Activated CD8-positive, alpha-beta memory T cell treated with anti-CD3 and anti-CD28 coated beads for 24 hours (primary cell): ENCODE measurements around the gene HES2.
"Not testable (repeated sequence)": the region's sequence is repeated elsewhere in the genome, so short reads cannot be mapped to it uniquely, and the experiment has no call there.

Source experiments
- DNase-seq: peaks from one replicate; pipeline ENCODE4 v3.0.0-alpha.2; 2020

Gene HES2

DNA sequence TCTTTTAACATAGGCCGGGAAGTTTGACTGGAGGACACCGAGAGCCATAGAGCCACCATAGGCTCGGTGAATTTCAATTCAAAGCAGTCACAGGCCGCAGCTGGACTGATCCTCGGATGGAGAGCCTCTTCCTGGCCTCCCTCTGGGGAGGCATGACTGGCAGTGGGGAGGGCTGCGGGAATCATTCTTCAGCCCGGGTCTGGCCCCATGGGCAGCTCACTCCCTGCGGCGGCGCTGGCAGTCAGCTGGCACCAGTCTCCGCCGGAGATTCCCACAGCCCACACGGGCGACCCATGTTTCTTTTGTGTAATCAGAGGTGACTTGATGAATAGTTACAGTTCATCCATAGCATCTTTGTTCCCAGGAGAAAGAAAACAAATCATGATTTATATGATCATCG is 15.4 kb upstream of the HES2 start:
- DNase-seq, result no peak

GRCh38 chr1:6434186-6434585 is 14.5 kb upstream of the HES2 start:
- no peak for DNase-seq

GRCh38 chr1:6431645-6432579 is 12.2 kb upstream of the HES2 start:
- not testable (repeated sequence) for DNase-seq

GRCh38 chr1:6429660-6430411 is 10.1 kb upstream of the HES2 start:
- DNase-seq, result not testable (repeated sequence)

GRCh38 chr1:6428453-6428852 is 8.7 kb upstream of the HES2 start:
- not testable (repeated sequence) for DNase-seq

- no peak for DNase-seq
These were observed 8.0 kb upstream of the HES2 start for GRCh38 chr1:6427441-6428390.

- DNase-seq, result no peak
These were observed 7.2 kb upstream of the HES2 start for GRCh38 chr1:6426972-6427350.

DNA sequence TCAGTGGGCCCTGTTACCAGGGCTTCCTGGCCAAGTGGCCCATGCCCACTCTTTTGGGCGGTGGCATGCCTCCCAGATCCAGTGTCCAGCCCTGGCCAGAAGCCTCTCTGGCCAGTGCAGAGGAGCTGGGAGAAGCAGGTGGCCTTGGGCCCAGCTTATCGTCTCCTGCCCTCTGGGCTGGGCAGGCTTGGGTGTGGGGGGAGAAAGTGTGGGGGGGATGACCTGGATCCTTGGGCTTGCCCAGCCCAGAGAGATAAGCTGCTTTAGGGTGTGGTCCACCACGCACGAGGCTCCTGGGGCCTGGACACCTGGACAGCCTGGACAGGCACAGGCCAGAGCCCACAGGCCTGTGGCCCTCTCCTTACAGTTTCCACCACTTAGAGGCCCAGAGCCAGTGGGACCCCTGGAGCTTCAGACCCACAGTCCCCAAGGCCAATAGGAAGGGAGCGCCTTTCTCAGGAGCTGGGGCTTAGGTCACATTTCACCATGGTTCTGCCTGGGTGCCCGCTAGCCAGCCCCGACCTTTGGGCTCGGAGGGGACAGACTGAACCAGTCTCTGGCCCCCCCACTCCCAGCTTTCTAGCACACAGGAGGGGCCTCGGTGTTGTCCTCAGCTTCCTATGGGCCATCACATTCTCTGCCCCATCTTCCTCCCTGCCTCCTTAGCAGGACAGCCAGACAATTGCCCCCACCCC is 6.7 kb upstream of the HES2 start:
- no peak for DNase-seq

- DNase-seq, result no peak
These were observed 5.9 kb upstream of the HES2 start for GRCh38 chr1:6425658-6426057.

DNA sequence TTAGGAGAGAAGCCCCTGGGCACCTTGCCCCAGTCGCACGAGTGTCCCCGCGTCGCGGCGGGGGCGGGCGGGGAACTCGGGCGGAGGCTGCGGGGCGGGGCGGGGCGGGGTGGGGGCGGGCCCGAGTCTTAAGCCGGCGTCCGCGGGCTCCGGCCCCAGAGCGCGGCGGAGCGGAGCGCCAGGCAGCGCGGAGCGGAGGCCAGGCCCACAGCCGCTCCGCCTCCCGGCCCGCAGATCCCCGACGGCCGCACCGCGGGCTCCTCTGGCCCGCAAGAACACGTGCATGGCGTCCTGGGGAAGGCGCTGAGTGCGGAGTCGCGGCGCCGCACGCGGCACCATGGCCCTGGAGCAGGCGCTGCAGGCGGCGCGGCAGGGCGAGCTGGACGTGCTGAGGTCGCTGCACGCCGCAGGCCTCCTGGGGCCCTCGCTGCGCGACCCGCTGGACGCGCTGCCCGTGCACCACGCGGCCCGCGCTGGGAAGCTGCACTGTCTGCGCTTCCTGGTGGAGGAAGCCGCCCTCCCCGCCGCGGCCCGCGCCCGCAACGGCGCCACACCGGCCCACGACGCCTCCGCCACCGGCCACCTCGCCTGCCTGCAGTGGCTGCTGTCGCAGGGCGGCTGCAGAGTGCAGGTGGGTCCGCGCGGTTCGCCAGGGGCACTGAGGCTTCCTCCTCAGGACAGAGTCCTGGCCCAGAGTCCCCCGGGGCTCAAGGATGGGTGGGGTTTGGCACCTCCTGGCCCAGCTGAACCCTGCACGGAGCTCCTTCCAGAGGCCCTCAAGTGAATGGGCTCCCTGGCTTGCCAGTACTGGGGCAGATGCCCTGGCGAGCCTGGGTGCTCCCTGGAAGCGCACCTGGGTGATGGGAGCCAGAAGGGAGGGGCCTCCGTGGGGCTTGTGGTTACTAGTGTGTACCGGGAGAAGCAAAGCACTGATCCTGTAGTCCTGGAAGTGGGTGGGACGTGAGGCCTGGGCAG is 5.2 kb upstream of the HES2 start, which contains the start of gene ESPN:
Gene ESPN (plus strand): TSS at position 158 of the 975 bp plus-strand sequence. CDS start 180 bp downstream, at position 338.
- DNase-seq, result no peak

DNA sequence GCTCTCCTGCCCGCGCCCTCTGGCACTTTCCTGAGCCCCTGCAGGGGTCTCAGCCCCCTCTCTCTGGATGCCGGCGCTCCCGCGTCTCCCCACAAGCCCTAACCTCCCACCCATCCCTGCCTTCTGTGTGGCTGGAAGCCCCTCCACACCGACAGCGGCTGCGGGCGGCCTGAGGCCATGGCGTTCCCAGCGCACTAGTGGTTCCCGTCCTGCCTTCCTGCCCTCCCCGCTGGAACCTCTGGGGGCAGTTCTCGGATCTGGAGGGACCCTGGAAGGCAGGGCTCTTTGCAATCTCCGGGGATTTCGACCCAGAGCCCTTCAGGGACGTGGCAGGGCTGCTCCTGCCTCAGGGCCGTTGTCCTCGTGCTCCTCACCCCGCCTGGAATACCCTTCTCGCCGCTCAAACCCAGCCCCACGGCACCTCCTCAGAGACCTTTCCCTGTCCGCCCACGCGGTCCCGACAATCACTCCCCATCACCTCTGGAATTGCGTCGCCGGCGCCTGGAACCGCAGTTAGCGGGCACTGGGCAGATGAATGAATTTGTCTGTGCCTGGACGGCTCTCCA is 4.4 kb upstream of the HES2 start:
- DNase-seq, result no peak

DNA sequence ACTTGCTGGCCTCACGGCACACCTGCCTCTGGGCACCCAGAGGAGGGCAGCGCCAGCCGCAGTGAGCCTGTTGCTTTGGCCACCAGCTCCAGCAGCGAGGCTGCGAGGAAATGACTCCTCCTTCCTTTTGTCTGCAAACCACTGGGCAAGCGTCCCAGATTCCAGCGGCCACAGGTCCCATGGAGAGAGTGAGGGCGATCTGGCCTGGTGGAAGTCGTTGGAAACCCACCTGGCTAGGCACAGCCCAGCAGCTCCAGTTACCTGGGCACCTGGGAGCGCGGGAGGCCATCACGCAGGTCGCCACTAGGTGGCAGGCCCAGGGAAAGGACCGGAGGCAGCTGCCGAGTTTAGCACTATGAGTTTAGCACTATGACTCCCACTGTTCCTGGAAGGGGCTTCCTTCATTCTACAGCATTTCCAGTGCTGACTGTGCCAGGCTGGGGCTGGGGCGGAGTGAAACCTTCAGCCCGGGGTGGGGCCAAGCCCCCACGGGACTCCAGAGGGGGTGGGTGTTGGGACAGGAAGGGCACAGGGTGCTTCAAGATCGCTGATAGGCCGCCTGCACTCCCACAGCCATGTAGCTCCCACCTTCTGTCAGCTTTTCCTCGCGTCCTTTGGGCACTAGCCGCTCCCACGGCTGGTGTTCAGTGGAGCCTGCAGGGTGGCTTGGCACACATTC is 3.7 kb upstream of the HES2 start:
- DNase-seq, result peak; percentile 86

GRCh38 chr1:6421266-6421665 is 1.5 kb upstream of the HES2 start:
- no peak for DNase-seq

GRCh38 chr1:6420454-6421042 is 829 bp upstream of the HES2 start:
- DNase-seq, result no peak

DNA sequence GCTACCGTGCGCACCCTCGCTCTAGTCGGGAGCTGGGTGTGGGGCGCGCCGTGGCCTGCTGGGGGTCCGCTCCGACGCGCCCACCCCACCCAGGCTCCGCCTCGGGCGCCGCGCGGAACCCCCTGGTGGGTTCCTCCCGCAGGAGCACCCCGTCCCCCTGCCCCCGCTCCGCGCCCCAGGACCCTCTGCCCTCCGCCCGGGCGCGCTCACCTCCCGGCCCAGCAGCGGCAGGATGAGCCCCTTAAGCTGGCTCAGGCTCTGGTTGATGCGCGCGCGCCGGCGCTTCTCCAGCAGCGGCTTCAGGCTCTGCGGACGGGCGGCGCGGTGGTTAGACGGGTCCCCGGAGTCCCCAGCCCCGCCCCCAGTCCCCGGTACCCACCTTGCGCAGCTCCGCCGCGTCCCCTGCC is 319 bp downstream of the HES2 start:
- DNase-seq, result no peak

DNA sequence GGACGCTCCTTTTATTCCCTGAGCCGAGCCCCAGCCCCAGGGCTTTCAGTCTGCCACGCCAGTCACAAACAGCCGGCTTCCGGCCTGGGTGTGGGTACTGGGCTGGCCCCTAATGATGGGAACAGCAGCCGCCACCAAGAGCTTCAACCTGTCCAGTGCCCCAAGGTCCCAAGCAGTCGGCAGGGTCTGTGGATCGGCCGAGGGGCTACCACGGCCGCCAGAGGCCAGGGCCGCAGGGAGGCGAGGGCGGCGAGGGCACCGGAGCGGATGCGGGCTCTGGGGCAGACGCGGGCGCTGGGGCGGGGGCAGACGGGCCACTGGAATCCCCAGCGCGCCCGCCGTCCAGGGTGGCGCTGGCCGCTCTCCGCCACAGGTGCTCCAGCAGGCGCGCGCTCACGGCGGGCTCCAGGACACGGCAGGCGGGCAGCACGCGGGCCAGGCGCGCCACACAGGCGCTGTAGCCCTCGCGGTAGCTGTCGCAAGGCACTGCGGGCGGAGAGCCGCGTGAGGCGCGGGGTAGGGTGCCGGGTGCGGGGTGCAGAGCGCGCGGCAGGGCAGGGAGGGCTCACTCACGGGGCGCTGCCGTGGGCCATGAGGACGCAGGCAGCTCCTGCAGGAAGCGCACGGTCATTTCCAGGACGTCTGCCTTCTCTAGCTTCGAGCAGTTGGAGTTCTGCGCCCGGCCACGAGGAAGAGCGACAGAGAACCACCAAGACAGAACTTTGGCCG is 887 bp downstream of the HES2 start:
- DNase-seq, result no peak

DNA sequence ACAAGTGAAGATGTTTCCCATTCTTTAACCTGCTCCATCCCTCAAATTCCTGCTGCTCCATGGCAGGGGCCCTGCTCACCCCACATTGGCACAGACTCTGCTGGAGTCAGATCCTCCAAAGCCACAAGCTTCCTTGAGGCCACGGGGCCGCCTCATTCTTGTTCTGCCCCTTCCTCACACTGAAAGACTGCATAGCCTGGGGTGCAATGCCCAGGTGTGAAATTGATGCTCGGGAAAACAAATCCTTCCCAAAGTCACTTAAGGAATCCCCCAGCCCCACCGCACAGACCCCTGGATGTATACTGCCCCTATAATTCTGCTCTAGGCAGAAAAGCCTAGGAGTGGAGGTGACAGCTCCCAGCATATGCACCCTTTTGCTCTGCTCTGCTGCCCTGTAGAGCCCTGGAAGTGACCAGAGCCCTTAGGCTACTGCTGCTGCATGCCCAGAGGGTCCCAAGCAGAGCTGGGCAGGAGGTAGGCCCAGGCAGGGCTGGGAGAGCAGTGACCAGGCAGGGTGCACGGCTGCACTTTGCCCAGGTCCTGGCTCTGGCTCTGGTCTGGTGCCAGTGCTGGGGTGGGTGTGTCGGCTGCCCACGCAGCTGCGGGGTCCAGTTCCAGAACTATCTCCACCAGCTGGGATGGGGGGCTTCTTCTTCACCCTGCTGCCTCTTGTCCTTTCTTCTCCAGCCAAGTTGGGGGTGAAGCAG is 1.6 kb downstream of the HES2 start:
- no peak for DNase-seq

- no peak for DNase-seq
These were observed 2.8 kb downstream of the HES2 start for GRCh38 chr1:6416906-6417305.
